Tibial artery (tissue), 4 donors: Measurements from ENCODE around the gene DHTKD1.

ENCODE experiments used
- DNase-seq, 2 donors: peaks; one replicate each; pipeline ENCODE4 v3.0.0-alpha.2; 2019
- H3K27ac ChIP-seq, 2 donors: fragments of 200-600 bp; sonication (generic) in 1 of 2; 1 replicate in 1 of 2; 2 replicates in 1 of 2; pipeline ENCODE4 v1.5.1; 2018 to 2019; ENCODE audit warnings: mild to moderate bottlenecking in 1 of 2
- H3K27me3 ChIP-seq, 2 donors: fragments of 200-600 bp; sonication (generic) in 1 of 2; one replicate each; pipeline versions ENCODE4 v1.5.1 to v1.6.0; 2016 to 2019
- H3K36me3 ChIP-seq, 3 donors: fragments of 200-600 bp; sonication (generic) in 2 of 3; one replicate each; pipeline ENCODE4 v1.5.1; 2016 to 2019; ENCODE audit warnings: mild to moderate bottlenecking in 2 of 3
- H3K4me1 ChIP-seq, 4 donors: fragments of 200-600 bp; sonication (generic) in 2 of 4; 1 replicate in 3 of 4; 2 replicates in 1 of 4; pipeline ENCODE4 v1.5.1; 2016 to 2019
- H3K4me3 ChIP-seq, 2 donors: fragments of 200-600 bp; sonication (generic) in 1 of 2; 1 replicate in 1 of 2; 2 replicates in 1 of 2; pipeline ENCODE4 v1.5.1; 2018 to 2019; ENCODE audit warnings: mild to moderate bottlenecking in 2 of 2
- H3K9me3 ChIP-seq, 3 donors: fragments of 200-600 bp; sonication (generic) in 1 of 3; one replicate each; pipeline ENCODE4 v1.5.1; 2016 to 2019
- intact Hi-C: fragments of 100-400 bp; cut with DNase I; formaldehyde crosslinking; loops from one replicate; pipeline ENCODE4 v1.15.0; 2023; ENCODE audit warnings: low total_unique reads
- TF ChIP-seq, protein P1 (sequence below), 2 experiments: fragments of 200-600 bp in 1 of 2; fragments of 450-650 bp in 1 of 2; IDR thresholded peaks; one replicate each; pipeline ENCODE4 v1.5.1; 2017 to 2019; ENCODE audit warnings: antibody characterized with exemption in 2 of 2, mild to moderate bottlenecking in 1 of 2, moderate library complexity in 1 of 2

DHTKD1 gene

DNA sequence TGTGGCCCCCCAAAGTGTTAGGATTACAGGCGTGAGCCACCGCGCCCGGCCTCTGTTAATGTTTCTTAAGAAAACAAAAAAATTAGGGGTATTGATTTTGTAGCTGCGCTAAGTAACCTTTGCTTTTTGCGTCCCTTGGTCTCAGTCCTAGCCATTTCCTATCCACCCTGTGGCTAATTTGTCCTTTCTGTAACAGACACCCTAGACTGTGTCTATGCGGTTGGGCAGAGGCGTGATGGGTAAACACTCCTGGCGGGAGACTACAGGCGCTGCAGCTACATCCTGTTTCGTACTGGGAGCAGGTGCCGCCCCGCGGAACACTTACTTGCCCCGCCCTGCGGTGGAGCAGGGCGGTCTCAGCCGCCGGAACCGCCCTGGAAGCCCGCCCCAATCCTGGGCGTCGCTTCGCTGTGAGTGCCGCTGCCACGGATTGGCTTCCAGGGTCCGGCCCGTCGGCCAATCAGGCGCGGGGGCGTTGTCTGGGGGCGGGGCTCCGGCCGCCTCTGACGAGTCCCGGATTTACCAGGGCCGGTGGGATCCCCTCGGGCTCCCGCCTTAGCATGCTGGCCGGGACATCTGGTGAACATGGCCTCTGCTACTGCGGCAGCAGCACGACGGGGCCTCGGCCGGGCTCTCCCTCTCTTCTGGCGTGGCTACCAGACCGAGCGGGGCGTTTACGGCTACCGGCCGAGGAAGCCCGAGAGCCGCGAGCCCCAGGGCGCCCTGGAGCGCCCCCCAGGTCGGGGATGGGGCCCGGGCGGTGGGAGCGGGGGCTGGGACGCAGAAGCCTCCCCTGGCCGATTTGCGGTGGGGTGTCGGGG lies at the start of gene DHTKD1:
Gene DHTKD1 (plus strand): TSS at position 506 of the 821 bp plus-strand sequence. CDS start 80 bp downstream, at position 586.
- peak; percentile 98 to 99 for DNase-seq
- TF ChIP-seq, protein P1, sequence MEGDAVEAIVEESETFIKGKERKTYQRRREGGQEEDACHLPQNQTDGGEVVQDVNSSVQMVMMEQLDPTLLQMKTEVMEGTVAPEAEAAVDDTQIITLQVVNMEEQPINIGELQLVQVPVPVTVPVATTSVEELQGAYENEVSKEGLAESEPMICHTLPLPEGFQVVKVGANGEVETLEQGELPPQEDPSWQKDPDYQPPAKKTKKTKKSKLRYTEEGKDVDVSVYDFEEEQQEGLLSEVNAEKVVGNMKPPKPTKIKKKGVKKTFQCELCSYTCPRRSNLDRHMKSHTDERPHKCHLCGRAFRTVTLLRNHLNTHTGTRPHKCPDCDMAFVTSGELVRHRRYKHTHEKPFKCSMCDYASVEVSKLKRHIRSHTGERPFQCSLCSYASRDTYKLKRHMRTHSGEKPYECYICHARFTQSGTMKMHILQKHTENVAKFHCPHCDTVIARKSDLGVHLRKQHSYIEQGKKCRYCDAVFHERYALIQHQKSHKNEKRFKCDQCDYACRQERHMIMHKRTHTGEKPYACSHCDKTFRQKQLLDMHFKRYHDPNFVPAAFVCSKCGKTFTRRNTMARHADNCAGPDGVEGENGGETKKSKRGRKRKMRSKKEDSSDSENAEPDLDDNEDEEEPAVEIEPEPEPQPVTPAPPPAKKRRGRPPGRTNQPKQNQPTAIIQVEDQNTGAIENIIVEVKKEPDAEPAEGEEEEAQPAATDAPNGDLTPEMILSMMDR (IDR thresholded peaks at IDR 0.05) = peak; percentile 50 to 82
- no peaks in the 10 kb centered on the region for H3K27me3 ChIP-seq
- peaks cover 0 to 3% (median 0%) of the 10 kb centered on the region in 3 donors for H3K36me3 ChIP-seq
- peak within 1 kb of the TSS; percentile 92 to 93 for H3K27ac ChIP-seq
- H3K4me3 ChIP-seq = peak within 1 kb of the TSS; percentile 95 to 100
- peaks cover 0 to 16% (median 11%) of the 10 kb centered on the region in 4 donors for H3K4me1 ChIP-seq
- intact Hi-C loops = loop anchor here (1.0 kb wide), 1 partner anchor 25 kb away; no protein-coding TSS in a partner anchor
- no peaks in the 10 kb centered on the region for H3K9me3 ChIP-seq

DNA sequence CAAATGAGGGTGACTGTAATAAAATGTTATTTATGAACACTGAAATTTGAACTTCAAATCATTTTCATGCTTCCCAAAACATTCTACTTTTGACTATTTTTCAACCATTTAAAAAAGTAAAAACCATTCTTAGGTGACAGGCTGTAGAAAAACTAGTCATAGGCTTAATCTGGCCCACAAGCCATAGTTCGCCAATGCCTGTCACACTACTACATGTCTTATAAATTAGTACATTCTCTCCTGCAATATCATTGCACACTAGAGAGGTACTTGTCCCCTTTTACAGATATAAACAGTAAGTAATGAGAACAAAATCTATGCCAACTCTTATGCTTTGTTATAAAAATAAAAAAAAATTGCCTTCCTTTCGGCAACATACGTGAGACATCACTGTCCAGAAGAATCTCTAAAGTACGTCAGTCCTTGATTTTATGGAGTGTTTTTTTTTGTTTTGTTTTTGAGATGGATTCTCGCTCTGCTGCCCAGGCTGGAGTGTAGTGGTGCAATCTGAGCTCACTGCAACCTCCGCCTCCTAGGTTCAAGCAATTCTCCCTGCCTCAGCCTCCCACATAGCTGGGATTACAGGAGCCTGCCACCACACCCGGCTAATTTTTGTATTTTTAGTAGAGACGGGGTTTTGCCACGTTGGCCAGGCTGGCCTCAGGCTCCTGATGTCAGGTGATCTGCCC lies 49.3 kb upstream of the DHTKD1 start:
- intact Hi-C loops = no loop called here
- Histone ChIP-seq H3K4me1 (peaks cover 0 to 10% (median 2%) of the 10 kb centered on the region in 4 donors), H3K4me3 (no peak overlapping the region), H3K27ac (no peak overlapping the region), H3K27me3 (no peaks in the 10 kb centered on the region), H3K36me3 (peaks cover 0 to 6% (median 0%) of the 10 kb centered on the region in 3 donors), H3K9me3 (no peaks in the 10 kb centered on the region)
- no peak for DNase-seq
- TF ChIP-seq, protein P1 (IDR thresholded peaks at IDR 0.05) = no peak

DNA sequence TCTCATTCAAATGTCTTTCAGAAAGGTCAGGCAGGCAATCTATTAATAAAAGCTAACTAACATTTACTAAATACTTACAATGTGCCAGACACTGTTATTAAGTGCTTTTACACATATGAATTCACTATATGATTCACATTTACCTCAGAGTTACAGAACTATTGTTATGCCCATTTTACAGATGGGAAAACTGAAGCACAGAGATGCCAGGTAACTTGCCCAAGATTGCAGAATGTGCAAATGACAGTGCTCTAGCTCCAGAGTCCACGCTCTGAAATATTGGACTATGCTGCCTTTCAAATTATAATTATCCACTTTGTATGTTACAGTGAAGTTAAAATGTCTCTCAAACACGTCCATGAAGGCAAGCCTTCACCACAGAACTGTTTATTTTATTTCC lies 48.2 kb upstream of the DHTKD1 start:
- H3K4me1 ChIP-seq = peaks cover 0 to 10% (median 2%) of the 10 kb centered on the region in 4 donors
- TF ChIP-seq, protein P1 (IDR thresholded peaks at IDR 0.05) = no peak
- intact Hi-C loops = no loop called here

DNA sequence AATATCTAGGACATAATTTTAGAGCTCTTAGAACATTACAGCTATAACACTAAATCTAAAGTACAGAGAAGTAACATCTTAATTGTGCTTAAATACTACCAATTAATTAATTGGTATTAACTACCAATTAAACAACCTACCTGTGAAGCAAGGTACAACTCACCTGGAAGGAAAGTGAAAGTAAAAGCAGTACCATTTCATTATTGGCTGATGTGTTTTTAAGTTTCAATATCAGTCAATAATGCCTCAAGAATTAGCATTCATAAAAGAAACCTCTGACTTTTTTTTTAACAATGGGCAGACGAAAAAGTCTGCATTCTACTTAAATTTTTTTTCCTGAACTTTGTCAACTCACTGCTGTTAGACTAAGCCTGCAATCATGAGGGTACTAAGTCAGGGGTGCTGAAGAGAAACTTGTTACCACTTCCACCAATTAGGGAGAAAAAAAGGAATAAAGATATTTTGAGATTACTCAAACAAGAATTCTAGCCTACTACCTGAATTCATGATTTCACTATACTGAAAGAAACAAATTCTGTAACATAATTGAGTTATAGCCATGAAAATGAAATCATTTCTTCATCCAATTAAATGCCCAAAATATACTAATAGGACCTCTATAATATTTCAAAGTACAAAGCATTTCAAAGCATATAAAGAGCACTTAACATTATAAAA lies 46.0 kb upstream of the DHTKD1 start:
- no peak overlapping the region for H3K27ac ChIP-seq
- intact Hi-C loops = no loop called here
- H3K27me3 ChIP-seq = no peaks in the 10 kb centered on the region
- TF ChIP-seq, protein P1 (IDR thresholded peaks at IDR 0.05) = no peak
- H3K9me3 ChIP-seq = no peaks in the 10 kb centered on the region
- no peak for DNase-seq
- no peak overlapping the region for H3K4me3 ChIP-seq
- H3K4me1 ChIP-seq = peaks cover 0 to 12% (median 2%) of the 10 kb centered on the region in 4 donors
- peaks cover under 1 to 12% (median under 1%) of the 10 kb centered on the region in 3 donors for H3K36me3 ChIP-seq

More for the DNA sequence above, 48.2 kb upstream of the DHTKD1 start:
- Histone ChIP-seq H3K27me3 (no peaks in the 10 kb centered on the region), H3K4me3 (no peak overlapping the region), H3K36me3 (peaks cover 0 to 6% (median 0%) of the 10 kb centered on the region in 3 donors), H3K9me3 (no peaks in the 10 kb centered on the region), H3K27ac (no peak overlapping the region)
- DNase-seq = no peak

- peaks cover 16 to 34% (median 24%) of the 10 kb centered on the region in 3 donors for H3K36me3 ChIP-seq
- DNase-seq = no peak
- peaks cover 0 to 5% (median 2%) of the 10 kb centered on the region in 4 donors for H3K4me1 ChIP-seq
- intact Hi-C loops = no loop called here
- TF ChIP-seq, protein P1 (IDR thresholded peaks at IDR 0.05) = no peak
- H3K27me3 ChIP-seq = no peaks in the 10 kb centered on the region
- H3K27ac ChIP-seq = no peak overlapping the region
- no peak overlapping the region for H3K4me3 ChIP-seq
- H3K9me3 ChIP-seq = no peaks in the 10 kb centered on the region
Observed at GRCh38 chr10:12025591-12025990, 43.2 kb upstream of the DHTKD1 start.
